Neural progenitor cell (in vitro differentiated cells): ENCODE measurements around the gene ACTR3. TPM values are rescaled to one million over a fixed set of nuclear protein-coding genes. Genes with fewer than 3 reads are reported as not detected.

Source experiments
- DNase-seq: peaks from one replicate; pipeline ENCODE4 v3.0.0-alpha.2; 2016; ENCODE audit warnings: low spot score
- H2AFZ ChIP-seq: fragments of 200-600 bp; sonication (generic); replicated peaks from 2 replicates; pipeline ENCODE4 v1.6.1; 2016; ENCODE audit warnings: antibody characterized with exemption
- H3F3A ChIP-seq: fragments of 200-600 bp; sonication (generic); 2 replicates; pipeline ENCODE4 v1.6.1; 2016; ENCODE audit warnings: antibody characterized with exemption, low read depth
- H3K27ac ChIP-seq: fragments of 200-600 bp; sonication (generic); 2 replicates; pipeline ENCODE4 v1.5.1; 2016; ENCODE audit warnings: mild to moderate bottlenecking
- H3K27me3 ChIP-seq: fragments of 200-600 bp; sonication (generic); 2 replicates; pipeline ENCODE4 v1.6.1; 2016; ENCODE audit warnings: mild to moderate bottlenecking, moderate library complexity
- H3K36me3 ChIP-seq: fragments of 200-600 bp; sonication (generic); 2 replicates; pipeline ENCODE4 v1.5.1; 2016
- H3K4me1 ChIP-seq: fragments of 200-600 bp; sonication (generic); 2 replicates; pipeline ENCODE4 v1.6.1; 2016; ENCODE audit warnings: mixed run types
- H3K4me2 ChIP-seq: fragments of 200-600 bp; sonication (generic); 2 replicates; pipeline ENCODE4 v1.6.1; 2016
- H3K4me3 ChIP-seq: fragments of 200-600 bp; sonication (generic); 2 replicates; pipeline ENCODE4 v1.5.1; 2016
- H3K79me2 ChIP-seq: fragments of 200-600 bp; sonication (generic); 2 replicates; pipeline ENCODE4 v1.6.1; 2016; ENCODE audit warnings: low read depth
- H3K9ac ChIP-seq: fragments of 200-600 bp; sonication (generic); 2 replicates; pipeline ENCODE4 v1.6.1; 2016
- H3K9me3 ChIP-seq: fragments of 200-600 bp; sonication (generic); 2 replicates; pipeline ENCODE4 v1.5.1; 2016; ENCODE audit warnings: low read depth
- H4K20me1 ChIP-seq: fragments of 200-600 bp; sonication (generic); 2 replicates; pipeline ENCODE4 v1.6.1; 2016; ENCODE audit warnings: low read depth
- H3K27ac Mint-ChIP-seq: 3 replicates; pipeline ENCODE4 v1.8.0; 2021; ENCODE audit warnings: mixed read lengths
- H3K27me3 Mint-ChIP-seq: 2 replicates; pipeline ENCODE4 v1.8.0; 2022; ENCODE audit warnings: low read depth, mild to moderate bottlenecking, inconsistent platforms, moderate library complexity, mixed read lengths; ENCODE audit not compliant: insufficient read depth
- H3K36me3 Mint-ChIP-seq: 3 replicates; pipeline ENCODE4 v1.8.0; 2021; ENCODE audit warnings: mixed read lengths
- H3K4me1 Mint-ChIP-seq: 3 replicates; pipeline ENCODE4 v1.8.0; 2021; ENCODE audit warnings: mixed read lengths
- H3K4me3 Mint-ChIP-seq: 3 replicates; pipeline ENCODE4 v1.8.0; 2021; ENCODE audit warnings: mild to moderate bottlenecking, moderate library complexity, mixed read lengths
- H3K9me3 Mint-ChIP-seq: 3 replicates; pipeline ENCODE4 v1.8.0; 2020; ENCODE audit warnings: mixed read lengths
- EZH2 ChIP-seq: fragments of 200-600 bp; sonication (generic); IDR thresholded peaks from 2 replicates; pipeline ENCODE4 v1.6.1; 2017; ENCODE audit warnings: antibody characterized with exemption, mild to moderate bottlenecking, moderate library complexity
- EZH2phosphoT487 ChIP-seq: fragments of 200-600 bp; sonication (generic); IDR thresholded peaks from 2 replicates; pipeline ENCODE4 v1.6.1; 2017; ENCODE audit warnings: antibody characterized with exemption
- total RNA-seq: library from RNA; depleted of rRNA; stranded (reverse); fragments of >200 nt; gene quantifications from 2 replicates; pipeline ENCODE4 v1.2.3, GENCODE V29; 2015; ENCODE audit warnings: low replicate concordance
- TF ChIP-seq, protein P1 (sequence below): fragments of 200-600 bp; sonication (generic); IDR thresholded peaks from 2 replicates; pipeline ENCODE4 v1.5.1; 2017; ENCODE audit warnings: antibody characterized with exemption, mild to moderate bottlenecking

Gene ACTR3
- total RNA-seq, 1 donor from 2014 or later, result 175 TPM

DNA sequence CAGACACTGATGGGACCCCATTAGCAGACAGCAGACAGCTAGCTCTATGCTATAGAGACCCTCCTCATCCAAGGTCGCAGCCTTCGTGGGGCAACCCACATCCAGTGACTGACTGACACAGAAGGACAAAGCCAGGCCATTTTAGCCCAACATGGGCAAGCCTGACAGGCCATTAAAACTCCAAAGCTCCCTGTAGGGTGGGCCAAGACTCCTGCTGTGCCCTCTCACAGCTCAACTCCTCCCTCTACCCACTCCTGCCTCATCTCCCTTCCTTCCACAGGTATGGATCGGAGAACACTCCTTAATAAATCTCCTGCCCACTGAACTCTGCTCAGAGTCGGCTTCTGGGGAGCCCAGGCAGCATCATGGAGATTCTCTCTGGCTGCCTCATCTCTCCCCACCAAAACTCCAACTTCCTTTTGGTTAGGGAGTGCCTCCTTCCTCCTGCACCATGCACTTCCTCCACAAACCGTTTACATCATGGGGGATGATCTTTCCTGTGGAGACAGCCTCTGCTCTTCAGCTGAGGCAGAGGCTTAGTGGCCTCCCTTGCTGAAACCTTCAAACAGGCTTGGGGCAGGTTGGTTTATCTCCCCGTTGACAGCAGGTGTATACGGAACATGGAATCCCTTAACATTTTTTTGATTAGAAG is 86.5 kb downstream of the ACTR3 start:
- Histone ChIP-seq H3K4me1 (peaks cover 6% of the 10 kb centered on the region), H3F3A (peaks cover 6% of the 10 kb centered on the region), H3K4me3 (no peak overlapping the region), H3K36me3 (no peaks in the 10 kb centered on the region), H3K9me3 (no peaks in the 10 kb centered on the region), H3K79me2 (no peaks in the 10 kb centered on the region), H3K4me2 (no peak overlapping the region), H4K20me1 (no peaks in the 10 kb centered on the region), H2AFZ (no peak overlapping the region), H3K27me3 (no peaks in the 10 kb centered on the region), H3K27ac (no peak overlapping the region), H3K9ac (no peak overlapping the region)
- Mint-ChIP-seq H3K4me1 (peaks cover 22% of the 10 kb centered on the region), H3K9me3 (peaks cover 5% of the 10 kb centered on the region), H3K27me3 (peaks cover 13% of the 10 kb centered on the region), H3K27ac (no peak overlapping the region), H3K36me3 (peaks cover 15% of the 10 kb centered on the region), H3K4me3 (no peak overlapping the region)
- TF ChIP-seq, protein P1, sequence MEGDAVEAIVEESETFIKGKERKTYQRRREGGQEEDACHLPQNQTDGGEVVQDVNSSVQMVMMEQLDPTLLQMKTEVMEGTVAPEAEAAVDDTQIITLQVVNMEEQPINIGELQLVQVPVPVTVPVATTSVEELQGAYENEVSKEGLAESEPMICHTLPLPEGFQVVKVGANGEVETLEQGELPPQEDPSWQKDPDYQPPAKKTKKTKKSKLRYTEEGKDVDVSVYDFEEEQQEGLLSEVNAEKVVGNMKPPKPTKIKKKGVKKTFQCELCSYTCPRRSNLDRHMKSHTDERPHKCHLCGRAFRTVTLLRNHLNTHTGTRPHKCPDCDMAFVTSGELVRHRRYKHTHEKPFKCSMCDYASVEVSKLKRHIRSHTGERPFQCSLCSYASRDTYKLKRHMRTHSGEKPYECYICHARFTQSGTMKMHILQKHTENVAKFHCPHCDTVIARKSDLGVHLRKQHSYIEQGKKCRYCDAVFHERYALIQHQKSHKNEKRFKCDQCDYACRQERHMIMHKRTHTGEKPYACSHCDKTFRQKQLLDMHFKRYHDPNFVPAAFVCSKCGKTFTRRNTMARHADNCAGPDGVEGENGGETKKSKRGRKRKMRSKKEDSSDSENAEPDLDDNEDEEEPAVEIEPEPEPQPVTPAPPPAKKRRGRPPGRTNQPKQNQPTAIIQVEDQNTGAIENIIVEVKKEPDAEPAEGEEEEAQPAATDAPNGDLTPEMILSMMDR, result no peak
- no peak for TF ChIP-seq EZH2phosphoT487
- no peak for TF ChIP-seq EZH2
- no peak for DNase-seq

DNA sequence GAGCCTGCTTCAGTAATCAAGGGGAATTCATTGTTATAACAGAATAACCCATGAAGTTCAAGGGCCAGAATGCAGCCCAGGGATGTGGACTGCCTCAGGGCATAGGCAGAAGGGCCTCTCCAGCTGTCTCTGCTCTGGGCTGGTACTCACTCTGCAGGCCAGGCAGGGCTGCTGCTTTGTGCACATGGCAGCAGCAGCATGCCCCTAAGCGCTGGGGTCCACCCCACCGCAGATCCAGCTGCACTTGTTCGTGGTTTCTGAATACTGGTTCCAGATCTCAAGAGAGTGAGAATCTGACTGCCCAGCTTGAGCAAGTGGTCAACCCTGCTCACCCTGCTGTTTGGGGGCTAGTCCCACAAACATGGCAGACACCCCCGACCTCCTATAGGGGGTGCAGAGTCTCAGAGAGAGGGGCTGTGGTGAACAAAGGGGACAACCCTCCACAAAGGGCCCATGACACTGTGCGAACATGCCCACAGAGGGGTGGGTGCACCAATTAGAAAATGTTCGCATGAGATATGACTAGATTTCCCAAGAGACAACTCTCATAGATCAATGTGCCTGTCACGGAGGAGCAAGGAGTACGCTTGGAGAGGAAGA is 87.3 kb downstream of the ACTR3 start:
- Histone ChIP-seq H3K36me3 (no peaks in the 10 kb centered on the region), H3F3A (peaks cover 6% of the 10 kb centered on the region), H3K9ac (no peak overlapping the region), H3K27ac (no peak overlapping the region), H3K79me2 (no peaks in the 10 kb centered on the region), H3K27me3 (no peaks in the 10 kb centered on the region), H4K20me1 (no peaks in the 10 kb centered on the region), H2AFZ (no peak overlapping the region), H3K4me1 (peaks cover 6% of the 10 kb centered on the region), H3K4me3 (no peak overlapping the region), H3K4me2 (no peak overlapping the region), H3K9me3 (no peaks in the 10 kb centered on the region)
- Mint-ChIP-seq H3K36me3 (peaks cover 15% of the 10 kb centered on the region), H3K4me1 (peaks cover 18% of the 10 kb centered on the region), H3K4me3 (no peak overlapping the region), H3K9me3 (peaks cover 5% of the 10 kb centered on the region), H3K27ac (no peak overlapping the region), H3K27me3 (peaks cover 13% of the 10 kb centered on the region)
- no peak for DNase-seq
- TF ChIP-seq EZH2, result no peak
- TF ChIP-seq, protein P1, result no peak
- TF ChIP-seq EZH2phosphoT487, result no peak

DNA sequence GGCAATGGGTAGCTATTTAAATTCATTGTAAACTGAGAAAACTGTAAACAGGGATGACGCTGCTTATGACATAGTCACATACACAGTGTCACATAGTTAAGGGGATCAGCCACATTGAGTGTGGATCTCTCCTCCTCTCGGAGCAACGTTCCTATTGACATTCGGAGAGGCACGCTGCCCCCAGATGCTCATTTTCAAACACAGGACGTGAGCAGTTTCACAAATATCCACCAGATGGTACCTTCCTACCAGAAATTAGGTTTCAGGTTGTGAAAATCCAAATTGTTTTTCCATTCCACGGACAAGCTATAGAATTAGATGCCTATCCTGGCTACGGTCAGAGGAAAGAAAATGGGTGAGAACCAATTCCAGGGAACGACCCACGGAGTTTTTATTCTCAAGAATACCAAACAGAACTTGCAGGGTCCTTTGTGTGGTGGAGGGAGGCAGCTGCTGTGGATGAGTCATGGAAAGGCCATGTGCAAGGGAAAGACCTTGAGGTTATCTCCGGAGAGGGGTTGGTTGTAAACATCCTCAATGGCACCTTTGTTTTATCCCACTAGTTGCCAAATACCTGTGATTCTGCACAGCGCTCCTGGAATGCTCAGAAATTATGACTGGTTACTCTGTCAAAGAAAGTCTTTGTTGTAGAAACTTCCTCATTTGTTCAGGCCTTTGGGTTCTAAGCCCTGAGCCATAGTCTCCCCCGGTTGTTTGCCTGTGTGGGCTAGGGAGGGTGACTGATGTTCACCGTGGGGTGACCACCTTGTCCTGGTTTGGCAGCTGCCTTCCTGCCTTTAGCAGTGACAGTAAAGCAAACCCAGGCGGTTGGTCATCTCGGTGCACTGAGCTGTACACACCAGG is 88.0 kb downstream of the ACTR3 start:
- Histone ChIP-seq H3K27ac (no peak overlapping the region), H2AFZ (no peak overlapping the region), H3K79me2 (no peaks in the 10 kb centered on the region), H3K36me3 (no peaks in the 10 kb centered on the region), H3K9ac (no peak overlapping the region), H3K4me1 (peaks cover 1% of the 10 kb centered on the region), H3K9me3 (no peaks in the 10 kb centered on the region), H3F3A (peaks cover 6% of the 10 kb centered on the region), H4K20me1 (no peaks in the 10 kb centered on the region), H3K27me3 (no peaks in the 10 kb centered on the region), H3K4me2 (no peak overlapping the region), H3K4me3 (no peak overlapping the region)
- Mint-ChIP-seq H3K4me3 (no peak overlapping the region), H3K27me3 (peaks cover 11% of the 10 kb centered on the region), H3K36me3 (peaks cover 15% of the 10 kb centered on the region), H3K9me3 (peaks cover 5% of the 10 kb centered on the region), H3K4me1 (peaks cover 13% of the 10 kb centered on the region), H3K27ac (peak overlapping the region; percentile 37)
- peak; percentile 42 for DNase-seq
- TF ChIP-seq, protein P1, result peak; percentile 50
- no peak for TF ChIP-seq EZH2phosphoT487
